ENCODE measurements around the gene TTBK2.

DNA sequence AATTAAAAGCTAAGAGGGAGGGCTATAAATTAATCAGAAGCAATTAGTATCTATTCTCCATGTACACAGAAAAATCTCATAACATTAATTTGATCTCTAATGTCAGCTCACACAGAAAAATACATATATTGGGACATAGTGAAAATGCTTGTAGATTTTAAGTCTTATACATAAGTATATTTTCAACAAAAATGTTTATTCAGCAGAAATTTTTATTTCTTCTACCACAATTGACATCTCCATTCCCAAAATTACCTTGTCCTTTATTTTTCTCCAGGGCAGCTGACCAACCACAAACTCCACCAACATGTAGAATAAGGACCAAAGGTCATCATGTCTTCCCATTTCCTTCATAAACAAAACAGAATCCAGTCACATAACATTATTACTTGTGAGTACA lies 109.1 kb downstream of the TTBK2 start:
- TF ChIP-seq, protein P1, sequence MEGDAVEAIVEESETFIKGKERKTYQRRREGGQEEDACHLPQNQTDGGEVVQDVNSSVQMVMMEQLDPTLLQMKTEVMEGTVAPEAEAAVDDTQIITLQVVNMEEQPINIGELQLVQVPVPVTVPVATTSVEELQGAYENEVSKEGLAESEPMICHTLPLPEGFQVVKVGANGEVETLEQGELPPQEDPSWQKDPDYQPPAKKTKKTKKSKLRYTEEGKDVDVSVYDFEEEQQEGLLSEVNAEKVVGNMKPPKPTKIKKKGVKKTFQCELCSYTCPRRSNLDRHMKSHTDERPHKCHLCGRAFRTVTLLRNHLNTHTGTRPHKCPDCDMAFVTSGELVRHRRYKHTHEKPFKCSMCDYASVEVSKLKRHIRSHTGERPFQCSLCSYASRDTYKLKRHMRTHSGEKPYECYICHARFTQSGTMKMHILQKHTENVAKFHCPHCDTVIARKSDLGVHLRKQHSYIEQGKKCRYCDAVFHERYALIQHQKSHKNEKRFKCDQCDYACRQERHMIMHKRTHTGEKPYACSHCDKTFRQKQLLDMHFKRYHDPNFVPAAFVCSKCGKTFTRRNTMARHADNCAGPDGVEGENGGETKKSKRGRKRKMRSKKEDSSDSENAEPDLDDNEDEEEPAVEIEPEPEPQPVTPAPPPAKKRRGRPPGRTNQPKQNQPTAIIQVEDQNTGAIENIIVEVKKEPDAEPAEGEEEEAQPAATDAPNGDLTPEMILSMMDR (IDR thresholded peaks at IDR 0.05) = no peak
- no peak for TF ChIP-seq ZFX (IDR thresholded peaks at IDR 0.05; ENCODE audit: borderline replicate concordance)

Data from 22Rv1 (cell line).